Fibroblast of the aortic adventitia (primary cell): Measurements from ENCODE around the gene EXOSC10. TPM values are rescaled to one million over a fixed set of nuclear protein-coding genes. Genes with fewer than 3 reads are reported as not detected.
"Not testable (repeated sequence)": the region's sequence is repeated elsewhere in the genome, so short reads cannot be mapped to it uniquely, and the experiment has no call there.

Experiments used
- DNase-seq: peaks from one replicate; pipeline ENCODE4 v3.0.0-alpha.2; 2010; ENCODE audit warnings: low read depth
- H3K4me3 ChIP-seq: 2 replicates; pipeline ENCODE4 v1.5.1; 2011; ENCODE audit warnings: low read depth, mild to moderate bottlenecking, control low read depth, low read length, moderate library complexity
- CTCF ChIP-seq: IDR thresholded peaks from 2 replicates; pipeline ENCODE4 v1.5.1; 2011; ENCODE audit warnings: mild to moderate bottlenecking, low read length, control low read depth, inconsistent platforms; ENCODE audit not compliant: insufficient read depth
- total RNA-seq: library from RNA; depleted of rRNA; stranded (reverse); fragments of >200 nt; gene quantifications from 2 replicates; pipeline ENCODE4 v1.2.3, GENCODE V29; 2012; ENCODE audit warnings: low replicate concordance

EXOSC10 gene
- total RNA-seq, 1 donor = 63.6 TPM

- no peak for TF ChIP-seq CTCF
- DNase-seq = no peak
- H3K4me3 ChIP-seq = no peak overlapping the region
Observed at GRCh38 chr1:11051781-11052511, 47.7 kb downstream of the EXOSC10 start.

- DNase-seq = not testable (repeated sequence)
Observed at GRCh38 chr1:11051121-11051520, 48.5 kb downstream of the EXOSC10 start.

GRCh38 chr1:11046625-11047365 is 52.9 kb downstream of the EXOSC10 start, which contains the start of gene MASP2:
Gene MASP2, minus strand, starts transcription at chr1:11047239. Its CDS starts 32 bp downstream, at chr1:11047207.
- no peak within 1 kb of the TSS for H3K4me3 ChIP-seq
- TF ChIP-seq CTCF = no peak
- no peak for DNase-seq

More at GRCh38 chr1:11051121-11051520, 48.5 kb downstream of the EXOSC10 start:
- H3K4me3 ChIP-seq = not testable (repeated sequence)

GRCh38 chr1:11046270-11046566 is 53.5 kb downstream of the EXOSC10 start:
- no peak overlapping the region for H3K4me3 ChIP-seq
- DNase-seq = no peak
- no peak for TF ChIP-seq CTCF

- no peak overlapping the region for H3K4me3 ChIP-seq
- no peak for DNase-seq
- TF ChIP-seq CTCF = no peak
Observed at GRCh38 chr1:11045428-11046269, 54.0 kb downstream of the EXOSC10 start.

- H3K4me3 ChIP-seq = no peak overlapping the region
- no peak for TF ChIP-seq CTCF
- DNase-seq = no peak
Observed at GRCh38 chr1:11044849-11045427, 54.7 kb downstream of the EXOSC10 start.
